ENCODE data around the gene NONO.

NONO gene

GRCh38 chrX:71283403-71284143 is at the start of gene NONO:
TSS of gene NONO (plus strand) at chrX:71283635. CDS start at chrX:71290638, 7,003 bp downstream.
- peak; percentile 98 to 99 for DNase-seq
- TF ChIP-seq POLR2A (IDR thresholded peaks at IDR 0.05; ENCODE audit: low read length) (peak; percentile 86), GATA1 (IDR thresholded peaks at IDR 0.05; ENCODE audit: low read depth, low read length) (no peak)

GRCh38 chrX:71235482-71235881 is 48.0 kb upstream of the NONO start:
- TF ChIP-seq POLR2A (IDR thresholded peaks at IDR 0.05; ENCODE audit: low read length) (no peak), GATA1 (IDR thresholded peaks at IDR 0.05; ENCODE audit: low read depth, low read length) (no peak)
- no peak for DNase-seq

GRCh38 chrX:71236836-71237235 is 46.6 kb upstream of the NONO start:
- TF ChIP-seq GATA1 (IDR thresholded peaks at IDR 0.05; ENCODE audit: low read depth, low read length) (no peak), POLR2A (IDR thresholded peaks at IDR 0.05; ENCODE audit: low read length) (no peak)
- no peak for DNase-seq

GRCh38 chrX:71239781-71240180 is 43.7 kb upstream of the NONO start:
- DNase-seq = no peak
- TF ChIP-seq GATA1 (IDR thresholded peaks at IDR 0.05; ENCODE audit: low read depth, low read length) (no peak), POLR2A (IDR thresholded peaks at IDR 0.05; ENCODE audit: low read length) (no peak)

GRCh38 chrX:71241301-71241700 is 42.1 kb upstream of the NONO start:
- DNase-seq = no peak
- TF ChIP-seq POLR2A (IDR thresholded peaks at IDR 0.05; ENCODE audit: low read length) (no peak), GATA1 (IDR thresholded peaks at IDR 0.05; ENCODE audit: low read depth, low read length) (no peak)

GRCh38 chrX:71244359-71245128 is 38.9 kb upstream of the NONO start:
- DNase-seq = peak in 1 of 2 experiments; percentile 53
- TF ChIP-seq GATA1 (IDR thresholded peaks at IDR 0.05; ENCODE audit: low read depth, low read length) (no peak), POLR2A (IDR thresholded peaks at IDR 0.05; ENCODE audit: low read length) (no peak)

GRCh38 chrX:71245159-71245558 is 38.3 kb upstream of the NONO start:
- TF ChIP-seq POLR2A (IDR thresholded peaks at IDR 0.05; ENCODE audit: low read length) (no peak), GATA1 (IDR thresholded peaks at IDR 0.05; ENCODE audit: low read depth, low read length) (no peak)
- no peak for DNase-seq

- DNase-seq = no peak
- TF ChIP-seq POLR2A (IDR thresholded peaks at IDR 0.05; ENCODE audit: low read length) = no peak
- no peak for TF ChIP-seq GATA1 (IDR thresholded peaks at IDR 0.05; ENCODE audit: low read depth, low read length)
These were observed 32.6 kb upstream of the NONO start for GRCh38 chrX:71250841-71251240.

- TF ChIP-seq POLR2A (IDR thresholded peaks at IDR 0.05; ENCODE audit: low read length) (no peak), GATA1 (IDR thresholded peaks at IDR 0.05; ENCODE audit: low read depth, low read length) (no peak)
- DNase-seq = no peak
These were observed 31.9 kb upstream of the NONO start for GRCh38 chrX:71251466-71251973.

- no peak for TF ChIP-seq POLR2A (IDR thresholded peaks at IDR 0.05; ENCODE audit: low read length)
- DNase-seq = peak in 1 of 2 experiments; percentile 12
These were observed 31.2 kb upstream of the NONO start for GRCh38 chrX:71252221-71252620.

GRCh38 chrX:71253253-71254091 is 30.0 kb upstream of the NONO start:
- DNase-seq = peak; percentile 64 to 67

GRCh38 chrX:71254092-71254963 is 29.1 kb upstream of the NONO start, which contains the start of gene ZMYM3:
TSS of gene ZMYM3 (minus strand) at chrX:71254140. CDS start at chrX:71253255, 885 bp downstream.
- peak; percentile 87 to 88 for DNase-seq
- peak; percentile 31 for TF ChIP-seq POLR2A (IDR thresholded peaks at IDR 0.05; ENCODE audit: low read length)
- no peak for TF ChIP-seq GATA1 (IDR thresholded peaks at IDR 0.05; ENCODE audit: low read depth, low read length)

More at GRCh38 chrX:71253253-71254091, 30.0 kb upstream of the NONO start:
- TF ChIP-seq GATA1 (IDR thresholded peaks at IDR 0.05; ENCODE audit: low read depth, low read length) = no peak
- no peak for TF ChIP-seq POLR2A (IDR thresholded peaks at IDR 0.05; ENCODE audit: low read length)

- no peak for TF ChIP-seq POLR2A (IDR thresholded peaks at IDR 0.05; ENCODE audit: low read length)
- no peak for TF ChIP-seq GATA1 (IDR thresholded peaks at IDR 0.05; ENCODE audit: low read depth, low read length)
- no peak for DNase-seq
These were observed 27.4 kb upstream of the NONO start for GRCh38 chrX:71256051-71256450.

Data from erythroblast (primary cell).